A549 (cell line): ENCODE data around the gene GIMAP2.

Experiments
- CHD2 ChIP-seq: fragments of 150-350 bp; IDR thresholded peaks from 2 replicates; pipeline ENCODE4 v1.6.1; 2014; ENCODE audit warnings: low read length; ENCODE audit not compliant: partially characterized antibody
- CHD4 ChIP-seq: fragments of 200-600 bp; sonication (generic); IDR thresholded peaks from 2 replicates; pipeline ENCODE4 v1.6.1; 2016; ENCODE audit warnings: antibody characterized with exemption, mild to moderate bottlenecking, borderline replicate concordance
- GATA3 ChIP-seq: IDR thresholded peaks from 2 replicates; pipeline ENCODE4 v1.6.1; 2012; ENCODE audit warnings: borderline replicate concordance
- MAZ ChIP-seq: fragments of 150-350 bp; IDR thresholded peaks from 2 replicates; pipeline ENCODE4 v1.6.1; 2014; ENCODE audit warnings: antibody characterized with exemption, low read depth, low read length, borderline replicate concordance
- MYC ChIP-seq: IDR thresholded peaks from 2 replicates; pipeline ENCODE4 v1.6.1; 2012; ENCODE audit warnings: mild to moderate bottlenecking, inconsistent platforms, low read length, improper control_type of control experiment, borderline replicate concordance
- POLR2A ChIP-seq: IDR thresholded peaks from 2 replicates; pipeline ENCODE4 v1.6.1; 2012; ENCODE audit warnings: mild to moderate bottlenecking, low read length
- POLR2AphosphoS2 ChIP-seq: conservative IDR thresholded peaks from 2 replicates; pipeline ENCODE4 v1.6.1; 2012; ENCODE audit warnings: low read length, improper control_type of control experiment, inconsistent platforms
- RAD21 ChIP-seq, 2 experiments: fragments of >200 bp in 1 of 2; sonication (Bioruptor Twin) in 1 of 2; formaldehyde crosslinking in 1 of 2; IDR thresholded peaks in 1 of 2; conservative IDR thresholded peaks in 1 of 2; 2 replicates in 1 of 2; 3 replicates in 1 of 2; pipeline ENCODE4 v1.6.1; 2012 to 2018; ENCODE audit warnings: inconsistent platforms in 1 of 2
- RFX5 ChIP-seq: fragments of 450-650 bp; IDR thresholded peaks from 2 replicates; pipeline ENCODE4 v1.7.1; 2014; ENCODE audit warnings: antibody characterized with exemption, mild to moderate bottlenecking, moderate library complexity
- TF ChIP-seq, protein P1 (sequence below): fragments of >200 bp; sonication (Bioruptor Twin); formaldehyde crosslinking; IDR thresholded peaks from 3 replicates; pipeline ENCODE4 v1.5.1; 2016
- TF ChIP-seq, protein P2 (sequence below): fragments of 200-600 bp; sonication (generic); IDR thresholded peaks from 2 replicates; pipeline ENCODE4 v1.6.1; 2016; ENCODE audit warnings: antibody characterized with exemption, mild to moderate bottlenecking, moderate library complexity

DNA sequence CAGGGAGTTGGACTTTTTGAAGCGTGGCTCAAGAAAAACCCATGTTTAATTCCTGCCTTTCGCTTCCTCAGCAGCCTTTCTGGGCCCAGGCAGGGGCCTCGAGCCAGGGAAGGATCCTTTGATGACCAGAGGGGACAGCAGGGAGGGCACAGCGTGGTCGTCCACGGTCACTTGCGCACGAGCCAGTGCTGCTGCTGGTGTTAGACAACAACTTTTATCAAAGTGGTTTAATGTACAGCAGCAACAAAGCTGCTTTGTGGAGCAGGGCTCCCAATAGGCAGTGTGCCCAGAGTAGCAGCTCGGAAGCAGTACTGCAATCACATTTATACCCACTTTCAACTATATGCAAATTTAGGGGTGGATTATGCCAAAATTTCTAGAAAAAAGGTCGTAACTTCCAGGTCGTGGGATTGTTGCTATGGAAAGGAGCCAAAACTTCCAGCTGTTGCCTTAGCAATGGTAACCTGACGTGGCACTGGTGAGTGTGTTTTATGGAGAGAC, 37.0 kb downstream of the GIMAP2 start:
- no peak for TF ChIP-seq CHD2
- TF ChIP-seq, protein P1, sequence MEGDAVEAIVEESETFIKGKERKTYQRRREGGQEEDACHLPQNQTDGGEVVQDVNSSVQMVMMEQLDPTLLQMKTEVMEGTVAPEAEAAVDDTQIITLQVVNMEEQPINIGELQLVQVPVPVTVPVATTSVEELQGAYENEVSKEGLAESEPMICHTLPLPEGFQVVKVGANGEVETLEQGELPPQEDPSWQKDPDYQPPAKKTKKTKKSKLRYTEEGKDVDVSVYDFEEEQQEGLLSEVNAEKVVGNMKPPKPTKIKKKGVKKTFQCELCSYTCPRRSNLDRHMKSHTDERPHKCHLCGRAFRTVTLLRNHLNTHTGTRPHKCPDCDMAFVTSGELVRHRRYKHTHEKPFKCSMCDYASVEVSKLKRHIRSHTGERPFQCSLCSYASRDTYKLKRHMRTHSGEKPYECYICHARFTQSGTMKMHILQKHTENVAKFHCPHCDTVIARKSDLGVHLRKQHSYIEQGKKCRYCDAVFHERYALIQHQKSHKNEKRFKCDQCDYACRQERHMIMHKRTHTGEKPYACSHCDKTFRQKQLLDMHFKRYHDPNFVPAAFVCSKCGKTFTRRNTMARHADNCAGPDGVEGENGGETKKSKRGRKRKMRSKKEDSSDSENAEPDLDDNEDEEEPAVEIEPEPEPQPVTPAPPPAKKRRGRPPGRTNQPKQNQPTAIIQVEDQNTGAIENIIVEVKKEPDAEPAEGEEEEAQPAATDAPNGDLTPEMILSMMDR: no peak
- no peak for TF ChIP-seq POLR2A
- no peak for TF ChIP-seq MAZ
- TF ChIP-seq CHD4: no peak
- no peak for TF ChIP-seq RFX5
- TF ChIP-seq MYC: no peak
- no peak for TF ChIP-seq RAD21 (conservative IDR thresholded peaks at IDR 0.05 in 1 of 2, IDR thresholded peaks at IDR 0.05 in 1 of 2)
- TF ChIP-seq, protein P2, sequence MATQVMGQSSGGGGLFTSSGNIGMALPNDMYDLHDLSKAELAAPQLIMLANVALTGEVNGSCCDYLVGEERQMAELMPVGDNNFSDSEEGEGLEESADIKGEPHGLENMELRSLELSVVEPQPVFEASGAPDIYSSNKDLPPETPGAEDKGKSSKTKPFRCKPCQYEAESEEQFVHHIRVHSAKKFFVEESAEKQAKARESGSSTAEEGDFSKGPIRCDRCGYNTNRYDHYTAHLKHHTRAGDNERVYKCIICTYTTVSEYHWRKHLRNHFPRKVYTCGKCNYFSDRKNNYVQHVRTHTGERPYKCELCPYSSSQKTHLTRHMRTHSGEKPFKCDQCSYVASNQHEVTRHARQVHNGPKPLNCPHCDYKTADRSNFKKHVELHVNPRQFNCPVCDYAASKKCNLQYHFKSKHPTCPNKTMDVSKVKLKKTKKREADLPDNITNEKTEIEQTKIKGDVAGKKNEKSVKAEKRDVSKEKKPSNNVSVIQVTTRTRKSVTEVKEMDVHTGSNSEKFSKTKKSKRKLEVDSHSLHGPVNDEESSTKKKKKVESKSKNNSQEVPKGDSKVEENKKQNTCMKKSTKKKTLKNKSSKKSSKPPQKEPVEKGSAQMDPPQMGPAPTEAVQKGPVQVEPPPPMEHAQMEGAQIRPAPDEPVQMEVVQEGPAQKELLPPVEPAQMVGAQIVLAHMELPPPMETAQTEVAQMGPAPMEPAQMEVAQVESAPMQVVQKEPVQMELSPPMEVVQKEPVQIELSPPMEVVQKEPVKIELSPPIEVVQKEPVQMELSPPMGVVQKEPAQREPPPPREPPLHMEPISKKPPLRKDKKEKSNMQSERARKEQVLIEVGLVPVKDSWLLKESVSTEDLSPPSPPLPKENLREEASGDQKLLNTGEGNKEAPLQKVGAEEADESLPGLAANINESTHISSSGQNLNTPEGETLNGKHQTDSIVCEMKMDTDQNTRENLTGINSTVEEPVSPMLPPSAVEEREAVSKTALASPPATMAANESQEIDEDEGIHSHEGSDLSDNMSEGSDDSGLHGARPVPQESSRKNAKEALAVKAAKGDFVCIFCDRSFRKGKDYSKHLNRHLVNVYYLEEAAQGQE: no peak
- no peak for TF ChIP-seq POLR2AphosphoS2
- no peak for TF ChIP-seq GATA3
